A549 (cell line): ENCODE results near the gene SMYD1. TPM values are rescaled to one million over a fixed set of nuclear protein-coding genes. Genes with fewer than 3 reads are reported as not detected.

Source experiments
- ATAC-seq, 2 experiments: fragments of 200-7000 bp in 1 of 2; fragments of >200 bp in 1 of 2; cut with Nextera tagmentation in 1 of 2; cut with Tn5 transposase in 1 of 2; 3 replicates each; pipeline versions ENCODE4 v1.8.0 to v1.9.1; 2018 to 2020; ENCODE audit warnings: mild to moderate bottlenecking in 1 of 2, moderate library complexity in 1 of 2
- CTCF ChIA-PET: fragments of 300-600 bp; sonication (Branson Sonifier 250); formaldehyde crosslinking; extraction: SDS; loops from one replicate; lab custom pipeline; 2021; ENCODE audit warnings: antibody characterized with exemption, inconsistent platforms; lab: Yijun Ruan, JAX
- POLR2A ChIA-PET: fragments of 350-600 bp; formaldehyde crosslinking; extraction: SDS; loops from one replicate; lab custom pipeline; 2021; ENCODE audit warnings: antibody characterized with exemption, inconsistent platforms; lab: Yijun Ruan, JAX
- DNase-seq, 2 experiments: peaks; one replicate each; pipeline versions ENCODE4 v3.0.0 to v3.0.0-alpha.2; 2011 to 2016; ENCODE audit warnings: low read depth in 1 of 2, low spot score in 1 of 2
- FAIRE-seq: peaks from 2 replicates; lab custom pipeline; 2011; peaks lifted over from hg19 to GRCh38; lab: Jason Lieb, UNC
- H3K27ac ChIP-seq, 2 experiments: fragments of >200 bp; sonication (Bioruptor Twin); formaldehyde crosslinking; 3 replicates each; pipeline ENCODE4 v1.5.1; 2016 to 2017
- H3K4me1 ChIP-seq: fragments of >200 bp; sonication (Bioruptor Twin); formaldehyde crosslinking; 3 replicates; pipeline ENCODE4 v1.6.1; 2016
- H3K4me2 ChIP-seq: fragments of >200 bp; sonication (Bioruptor Twin); formaldehyde crosslinking; 3 replicates; pipeline ENCODE4 v1.6.1; 2016
- H3K4me3 ChIP-seq: fragments of >200 bp; sonication (Bioruptor Twin); formaldehyde crosslinking; 3 replicates; pipeline ENCODE4 v1.5.1; 2016
- H3K9me3 ChIP-seq: fragments of >200 bp; sonication (Bioruptor Twin); formaldehyde crosslinking; 3 replicates; pipeline ENCODE4 v1.6.1; 2016
- ATOH8 ChIP-seq: fragments of 250-450 bp; sonication (Bioruptor Pico); IDR thresholded peaks from 2 replicates; pipeline ENCODE4 v1.5.0; 2020; ENCODE audit warnings: low read depth, mild to moderate bottlenecking, moderate library complexity
- BHLHE40 ChIP-seq: IDR thresholded peaks from 2 replicates; pipeline ENCODE4 v1.6.1; 2012; ENCODE audit warnings: low read depth, low read length, inconsistent platforms
- EHMT2 ChIP-seq: fragments of 200-600 bp; sonication (generic); IDR thresholded peaks from 2 replicates; pipeline ENCODE4 v1.6.1; 2016; ENCODE audit warnings: antibody characterized with exemption, low read depth, mild to moderate bottlenecking, moderate library complexity
- ESRRA ChIP-seq: fragments of 150-350 bp; IDR thresholded peaks from 2 replicates; pipeline ENCODE4 v1.6.1; 2014; ENCODE audit warnings: mild to moderate bottlenecking, low read length, borderline replicate concordance
- FOSB ChIP-seq: fragments of 250-450 bp; sonication (Bioruptor Pico); IDR thresholded peaks from 2 replicates; pipeline ENCODE4 v1.5.0; 2020; ENCODE audit warnings: mild to moderate bottlenecking, moderate library complexity
- GATA3 ChIP-seq: IDR thresholded peaks from 2 replicates; pipeline ENCODE4 v1.6.1; 2012; ENCODE audit warnings: borderline replicate concordance
- HDAC2 ChIP-seq: fragments of 200-600 bp; sonication (generic); IDR thresholded peaks from 2 replicates; pipeline ENCODE4 v1.6.1; 2016
- HES2 ChIP-seq: fragments of >200 bp; sonication (Bioruptor Twin); formaldehyde crosslinking; IDR thresholded peaks from 2 replicates; pipeline ENCODE4 v1.6.1; 2016
- HEYL ChIP-seq: fragments of 250-450 bp; sonication (Bioruptor Pico); IDR thresholded peaks from 2 replicates; pipeline ENCODE4 v1.8.0; 2021; ENCODE audit warnings: mild to moderate bottlenecking, moderate library complexity
- HMGXB4 ChIP-seq: fragments of 250-450 bp; sonication (Bioruptor Pico); IDR thresholded peaks from 2 replicates; pipeline ENCODE4 v1.5.0; 2021; ENCODE audit warnings: mild to moderate bottlenecking, moderate library complexity, borderline replicate concordance
- HOXB13 ChIP-seq: fragments of 250-450 bp; sonication (Bioruptor Pico); IDR thresholded peaks from 2 replicates; pipeline ENCODE4 v1.5.0; 2020; ENCODE audit warnings: low read depth, mild to moderate bottlenecking, moderate library complexity
- HOXB5 ChIP-seq: fragments of 250-450 bp; sonication (Bioruptor Pico); IDR thresholded peaks from 2 replicates; pipeline ENCODE4 v1.5.0; 2020; ENCODE audit warnings: mild to moderate bottlenecking, moderate library complexity
- JUN ChIP-seq, 2 experiments: fragments of >200 bp; sonication (Bioruptor Twin); formaldehyde crosslinking; IDR thresholded peaks; 2 replicates in 1 of 2; 3 replicates in 1 of 2; pipeline ENCODE4 v1.6.1; 2016 to 2017
- NR3C1 ChIP-seq: fragments of >200 bp; sonication (Bioruptor Twin); formaldehyde crosslinking; IDR thresholded peaks from 3 replicates; pipeline ENCODE4 v1.6.1; 2017
- POLR2A ChIP-seq: IDR thresholded peaks from 2 replicates; pipeline ENCODE4 v1.6.1; 2012; ENCODE audit warnings: mild to moderate bottlenecking, low read length
- RARB ChIP-seq: fragments of 250-450 bp; sonication (Bioruptor Pico); IDR thresholded peaks from 2 replicates; pipeline ENCODE4 v1.8.0; 2021; ENCODE audit warnings: mild to moderate bottlenecking, moderate library complexity
- TP53 ChIP-seq: fragments of 250-450 bp; sonication (Bioruptor Pico); IDR thresholded peaks from 2 replicates; pipeline ENCODE4 v1.5.0; 2021; ENCODE audit warnings: mild to moderate bottlenecking, moderate library complexity
- ZC3H11A ChIP-seq: fragments of 450-650 bp; IDR thresholded peaks from 2 replicates; pipeline ENCODE4 v1.6.1; 2014; ENCODE audit warnings: antibody characterized with exemption, mild to moderate bottlenecking
- ZSCAN20 ChIP-seq: fragments of 250-450 bp; sonication (Bioruptor Pico); IDR thresholded peaks from 2 replicates; pipeline ENCODE4 v1.8.0; 2022; ENCODE audit warnings: mild to moderate bottlenecking, moderate library complexity
- WGBS: methylation state at CpG from one replicate; pipeline ENCODE4 v1.1.6; 2017; ENCODE audit errors: missing lambda C conversion rate; 5-methylcytosine and 5-hydroxymethylcytosine counted together
- polyA plus RNA-seq, 4 experiments: library from polyadenylated mRNA; depleted of rRNA in 3 of 4; stranded (reverse); fragments of >200 nt; fragmentation: RNase III in 1 of 4; extraction: RNeasy Plus Mini Kit Qiagen cat#74134 plus additional on column Dnase treatment in 1 of 4; gene quantifications; 2 replicates in 3 of 4; 3 replicates in 1 of 4; pipeline ENCODE4 v1.2.3, GENCODE V29; 2011 to 2017
- TF ChIP-seq, protein P1 (sequence below): fragments of >200 bp; sonication (Bioruptor Twin); formaldehyde crosslinking; IDR thresholded peaks from 3 replicates; pipeline ENCODE4 v1.6.1; 2016
- TF ChIP-seq, protein P2 (sequence below): fragments of 150-350 bp; IDR thresholded peaks from 2 replicates; pipeline ENCODE4 v1.6.1; 2014; ENCODE audit warnings: low read depth, mild to moderate bottlenecking, low read length

The SMYD1 gene
- polyA plus RNA-seq, 2 of the 4 experiments (the other 2 are of a cell fraction): not detected

DNA sequence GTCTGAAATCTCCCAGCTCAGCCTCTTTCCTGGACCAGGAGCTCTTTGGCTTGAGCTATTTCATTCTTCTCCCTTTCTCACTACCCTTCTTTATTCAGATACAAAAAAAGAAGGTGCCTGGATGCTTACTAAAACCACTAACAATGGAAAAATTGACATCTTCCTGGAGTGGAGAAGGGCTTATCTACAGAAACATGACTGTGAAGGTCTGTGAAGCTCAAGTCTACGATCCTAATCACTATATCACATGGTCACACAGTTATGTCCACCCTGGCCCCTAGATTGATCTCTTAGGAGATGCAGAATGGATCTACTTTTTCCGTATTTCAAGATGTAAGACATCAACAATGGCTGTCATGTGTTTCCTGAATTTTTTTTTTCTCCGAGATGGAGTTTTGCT, 6.3 kb upstream of the SMYD1 start:
- no peak for TF ChIP-seq TP53 (CRISPR knock-in tag)
- no peak for TF ChIP-seq EHMT2
- no peak for TF ChIP-seq GATA3
- TF ChIP-seq BHLHE40: no peak
- TF ChIP-seq HOXB13: no peak
- no peak for TF ChIP-seq ZSCAN20 (CRISPR knock-in tag)
- no peak for TF ChIP-seq ATOH8 (CRISPR knock-in tag)
- TF ChIP-seq POLR2A: no peak
- TF ChIP-seq, protein P1, sequence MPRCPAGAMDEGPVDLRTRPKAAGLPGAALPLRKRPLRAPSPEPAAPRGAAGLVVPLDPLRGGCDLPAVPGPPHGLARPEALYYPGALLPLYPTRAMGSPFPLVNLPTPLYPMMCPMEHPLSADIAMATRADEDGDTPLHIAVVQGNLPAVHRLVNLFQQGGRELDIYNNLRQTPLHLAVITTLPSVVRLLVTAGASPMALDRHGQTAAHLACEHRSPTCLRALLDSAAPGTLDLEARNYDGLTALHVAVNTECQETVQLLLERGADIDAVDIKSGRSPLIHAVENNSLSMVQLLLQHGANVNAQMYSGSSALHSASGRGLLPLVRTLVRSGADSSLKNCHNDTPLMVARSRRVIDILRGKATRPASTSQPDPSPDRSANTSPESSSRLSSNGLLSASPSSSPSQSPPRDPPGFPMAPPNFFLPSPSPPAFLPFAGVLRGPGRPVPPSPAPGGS: no peak
- TF ChIP-seq, protein P2, sequence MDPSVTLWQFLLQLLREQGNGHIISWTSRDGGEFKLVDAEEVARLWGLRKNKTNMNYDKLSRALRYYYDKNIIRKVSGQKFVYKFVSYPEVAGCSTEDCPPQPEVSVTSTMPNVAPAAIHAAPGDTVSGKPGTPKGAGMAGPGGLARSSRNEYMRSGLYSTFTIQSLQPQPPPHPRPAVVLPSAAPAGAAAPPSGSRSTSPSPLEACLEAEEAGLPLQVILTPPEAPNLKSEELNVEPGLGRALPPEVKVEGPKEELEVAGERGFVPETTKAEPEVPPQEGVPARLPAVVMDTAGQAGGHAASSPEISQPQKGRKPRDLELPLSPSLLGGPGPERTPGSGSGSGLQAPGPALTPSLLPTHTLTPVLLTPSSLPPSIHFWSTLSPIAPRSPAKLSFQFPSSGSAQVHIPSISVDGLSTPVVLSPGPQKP: no peak
- no peak for TF ChIP-seq HES2
- TF ChIP-seq RARB: no peak
- CTCF ChIA-PET: interaction anchor here (0.6 to 5.0 kb wide), 40 partner anchors 8 to 611 kb away, joined by 3 to 181 read pairs (median 6); partner anchors contain the start of gene RNU2-63P
- no peak overlapping the region for H3K4me3 ChIP-seq
- FAIRE-seq (no peak), ATAC-seq (no peak), DNase-seq (no peak)
- H3K4me1 ChIP-seq: peaks cover 6% of the 10 kb centered on the region
- POLR2A ChIA-PET: interaction anchor here (1.8 kb wide), 1 partner anchor 99 kb away, joined by 7 read pairs; no protein-coding TSS in a partner anchor
- WGBS: 66% methylated on average over 3 of the region's 3 CpGs
- H3K27ac ChIP-seq: no peak overlapping the region
- no peaks in the 10 kb centered on the region for H3K9me3 ChIP-seq
- H3K4me2 ChIP-seq: no peak overlapping the region

DNA sequence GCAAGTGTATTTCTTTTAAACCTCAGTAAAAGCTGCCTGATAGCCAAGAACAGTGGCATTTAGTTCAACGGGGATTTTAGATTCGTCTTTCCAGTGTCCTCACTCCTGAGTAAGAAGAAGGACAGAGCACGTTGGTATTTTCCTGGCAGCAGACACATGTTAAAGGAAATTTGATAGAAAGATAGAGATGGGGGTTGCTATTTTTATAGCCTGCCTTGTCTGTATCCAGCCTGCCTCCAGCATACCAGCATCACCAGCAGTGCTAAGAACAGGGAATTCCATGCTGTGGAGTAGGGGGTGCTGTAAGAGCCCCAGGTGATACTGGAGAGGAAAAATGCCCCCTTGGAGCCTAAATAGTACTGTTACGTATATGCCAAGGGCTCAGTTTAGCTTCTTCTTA, 1.1 kb upstream of the SMYD1 start:
- ChIA-PET POLR2A (no interaction called here), CTCF (interaction anchor here (1.6 kb wide), 1 partner anchor 93 kb away, joined by 6 read pairs; no protein-coding TSS in a partner anchor)
- TF ChIP-seq HEYL (CRISPR knock-in tag) (no peak), ESRRA (no peak), HOXB5 (CRISPR knock-in tag) (no peak), NR3C1 (no peak), HMGXB4 (CRISPR knock-in tag) (no peak), ZC3H11A (no peak), HDAC2 (no peak), JUN (IDR thresholded peaks at IDR 0.05) (no peak), FOSB (CRISPR knock-in tag) (no peak)
- DNase-seq (no peak), FAIRE-seq (no peak), ATAC-seq (no peak)
- no peak overlapping the region for H3K4me3 ChIP-seq
- no peak overlapping the region for H3K27ac ChIP-seq
- H3K4me1 ChIP-seq: no peaks in the 10 kb centered on the region
- H3K4me2 ChIP-seq: no peak overlapping the region
- no peaks in the 10 kb centered on the region for H3K9me3 ChIP-seq
- 61% methylated on average over 4 of the region's 4 CpGs for WGBS
